CD8-positive, alpha-beta memory T cell (primary cell): ENCODE results near the gene KATNAL1. TPM values are rescaled to one million over a fixed set of nuclear protein-coding genes. Genes with fewer than 3 reads are reported as not detected.

Experiments
- CTCF ChIA-PET: fragments of 350-600 bp; sonication (Branson Sonifier 250); formaldehyde crosslinking; loops from one replicate; lab custom pipeline; 2021; ENCODE audit warnings: antibody characterized with exemption; lab: Charles Lee
- POLR2A ChIA-PET: fragments of 350-600 bp; sonication (Branson Sonifier 250); formaldehyde crosslinking; loops from one replicate; lab custom pipeline; 2021; ENCODE audit warnings: antibody characterized with exemption; lab: Charles Lee
- DNase-seq, 5 donors: peaks; one replicate each; pipeline versions ENCODE4 v3.0.0 to v3.0.0-alpha.2; 2020 to 2022; ENCODE audit warnings: mixed read lengths in 1 of 5
- H3K27ac ChIP-seq: one replicate; pipeline ENCODE4 v1.7.0; 2013; ENCODE audit warnings: low read depth, mild to moderate bottlenecking, low read length, moderate library complexity
- H3K27me3 ChIP-seq: 2 replicates; pipeline ENCODE4 v1.7.0; 2013; ENCODE audit warnings: low read length, mild to moderate bottlenecking; ENCODE audit not compliant: insufficient read depth, poor library complexity, severe bottlenecking
- H3K36me3 ChIP-seq: 2 replicates; pipeline ENCODE4 v1.7.0; 2013; ENCODE audit warnings: mild to moderate bottlenecking, low read length, moderate library complexity; ENCODE audit not compliant: insufficient read depth
- H3K4me1 ChIP-seq: 2 replicates; pipeline ENCODE4 v1.7.0; 2013; ENCODE audit warnings: mild to moderate bottlenecking, low read length, moderate library complexity; ENCODE audit not compliant: insufficient read depth
- H3K4me3 ChIP-seq: 2 replicates; pipeline ENCODE4 v1.7.0; 2013; ENCODE audit warnings: mild to moderate bottlenecking, low read length
- H3K9me3 ChIP-seq: 2 replicates; pipeline ENCODE4 v1.7.0; 2013; ENCODE audit warnings: mild to moderate bottlenecking, low read length
- H3K27ac Mint-ChIP-seq, 8 donors: one replicate each; pipeline ENCODE4 v1.8.0; 2020 to 2021; ENCODE audit warnings: mixed read lengths in 8 of 8, mild to moderate bottlenecking in 6 of 8, inconsistent platforms in 3 of 8, moderate library complexity in 3 of 8
- H3K27me3 Mint-ChIP-seq, 2 donors: one replicate each; pipeline ENCODE4 v1.8.0; 2020 to 2021; ENCODE audit warnings: mixed read lengths in 2 of 2, mild to moderate bottlenecking in 1 of 2, moderate library complexity in 1 of 2
- H3K36me3 Mint-ChIP-seq, 3 donors: one replicate each; pipeline ENCODE4 v1.8.0; 2020 to 2021; ENCODE audit warnings: mixed read lengths in 3 of 3, inconsistent platforms in 1 of 3, mild to moderate bottlenecking in 1 of 3
- H3K4me1 Mint-ChIP-seq, 3 donors: one replicate each; pipeline ENCODE4 v1.8.0; 2020 to 2021; ENCODE audit warnings: mixed read lengths in 3 of 3, inconsistent platforms in 1 of 3, mild to moderate bottlenecking in 1 of 3
- H3K4me3 Mint-ChIP-seq, 7 donors: one replicate each; pipeline ENCODE4 v1.8.0; 2020 to 2021; ENCODE audit warnings: mixed read lengths in 7 of 7, mild to moderate bottlenecking in 6 of 7, moderate library complexity in 4 of 7, inconsistent platforms in 2 of 7
- H3K9me3 Mint-ChIP-seq, 5 donors: one replicate each; pipeline ENCODE4 v1.8.0; 2020 to 2022; ENCODE audit warnings: mixed read lengths in 5 of 5, mild to moderate bottlenecking in 3 of 5, moderate library complexity in 2 of 5, inconsistent platforms in 1 of 5
- polyA plus RNA-seq: library from polyadenylated mRNA; unstranded; fragments of 300-500 nt; fragmentation: Illumina TruSeq; gene quantifications from one replicate; pipeline ENCODE4 v1.2.3, GENCODE V29; 2021
- total RNA-seq, 2 experiments: library from RNA; stranded (reverse); gene quantifications; one replicate each; pipeline ENCODE4 v1.2.3, GENCODE V29; 2021

KATNAL1 gene
- total and polyA plus RNA-seq, 3 experiments from 2014 or later: 5.6 to 16.5 (median 11.0) TPM

GRCh38 chr13:30339738-30340330, 32.5 kb upstream of the KATNAL1 start:
- CTCF ChIA-PET: no interaction called here
- H3K4me1 Mint-ChIP-seq: peaks cover 4 to 33% (median 30%) of the 10 kb centered on the region in 3 donors
- H3K27ac Mint-ChIP-seq: peak overlapping the region in 1 of 8 donors; percentile 43
- H3K36me3 ChIP-seq: no peaks in the 10 kb centered on the region
- H3K27me3 ChIP-seq: no peaks in the 10 kb centered on the region
- no peaks in the 10 kb centered on the region for H3K27me3 Mint-ChIP-seq
- peaks cover 0 to 1% (median 0%) of the 10 kb centered on the region in 5 donors for H3K9me3 Mint-ChIP-seq
- no peak overlapping the region for H3K27ac ChIP-seq
- H3K4me3 ChIP-seq: no peak overlapping the region
- DNase-seq: no peak
- POLR2A ChIA-PET: no interaction called here
- H3K9me3 ChIP-seq: no peaks in the 10 kb centered on the region
- H3K4me3 Mint-ChIP-seq: no peak overlapping the region
- H3K4me1 ChIP-seq: peaks cover 7% of the 10 kb centered on the region
- H3K36me3 Mint-ChIP-seq: peaks cover 7 to 29% (median 23%) of the 10 kb centered on the region in 3 donors

- H3K9me3 Mint-ChIP-seq: peaks cover 0 to 1% (median 0%) of the 10 kb centered on the region in 5 donors
- POLR2A ChIA-PET: no interaction called here
- no peak overlapping the region for H3K27ac Mint-ChIP-seq
- H3K27me3 ChIP-seq: no peaks in the 10 kb centered on the region
- peaks cover 6 to 36% (median 29%) of the 10 kb centered on the region in 3 donors for H3K4me1 Mint-ChIP-seq
- peaks cover 4% of the 10 kb centered on the region for H3K4me1 ChIP-seq
- H3K27me3 Mint-ChIP-seq: peaks cover 0 to 2% of the 10 kb centered on the region in 2 donors
- no peaks in the 10 kb centered on the region for H3K9me3 ChIP-seq
- CTCF ChIA-PET: no interaction called here
- H3K27ac ChIP-seq: no peak overlapping the region
- H3K4me3 ChIP-seq: no peak overlapping the region
- H3K36me3 Mint-ChIP-seq: peaks cover 7 to 29% (median 23%) of the 10 kb centered on the region in 3 donors
- no peaks in the 10 kb centered on the region for H3K36me3 ChIP-seq
- H3K4me3 Mint-ChIP-seq: no peak overlapping the region
- no peak for DNase-seq
Observed at GRCh38 chr13:30338952-30339351, 31.6 kb upstream of the KATNAL1 start.

GRCh38 chr13:30338331-30338851, 31.0 kb upstream of the KATNAL1 start:
- Histone ChIP-seq H3K4me3 (no peak overlapping the region), H3K27ac (no peak overlapping the region), H3K9me3 (no peaks in the 10 kb centered on the region), H3K36me3 (no peaks in the 10 kb centered on the region), H3K27me3 (no peaks in the 10 kb centered on the region), H3K4me1 (peaks cover 4% of the 10 kb centered on the region)
- Mint-ChIP-seq H3K27me3 (peaks cover 0 to 2% of the 10 kb centered on the region in 2 donors), H3K9me3 (peaks cover 0 to 1% (median 0%) of the 10 kb centered on the region in 5 donors), H3K36me3 (peaks cover 7 to 28% (median 23%) of the 10 kb centered on the region in 3 donors), H3K4me1 (peaks cover 6 to 33% (median 25%) of the 10 kb centered on the region in 3 donors), H3K27ac (peak overlapping the region in 2 of 8 donors; percentile 4 to 43), H3K4me3 (no peak overlapping the region)
- ChIA-PET CTCF (no interaction called here), POLR2A (no interaction called here)
- DNase-seq: no peak

DNA sequence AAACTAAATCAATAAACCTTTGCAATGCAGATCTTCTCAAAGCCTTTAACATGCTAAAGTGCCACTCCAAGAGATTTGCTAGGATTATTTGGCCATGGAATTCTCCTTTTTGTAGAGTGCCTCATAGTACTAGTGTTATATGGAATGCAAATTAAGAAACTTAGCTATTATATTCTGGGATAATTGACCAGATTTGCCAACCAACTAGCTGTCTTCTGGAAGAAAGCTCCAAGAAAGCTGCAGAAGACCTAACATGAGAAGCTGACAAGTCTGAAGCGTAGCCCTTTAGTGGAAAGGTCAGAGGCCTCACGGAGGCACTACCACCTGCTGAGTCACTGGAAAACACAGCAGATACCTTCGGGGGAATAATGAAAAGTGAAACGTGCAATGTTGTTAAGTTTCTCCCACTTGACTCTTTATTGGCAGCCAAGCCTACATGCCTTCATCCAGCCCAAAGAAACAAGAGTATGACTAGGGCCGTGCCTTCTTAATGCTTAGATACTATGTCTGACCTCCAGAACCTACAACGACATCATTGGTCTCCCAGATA, 29.8 kb upstream of the KATNAL1 start:
- ChIA-PET POLR2A (no interaction called here), CTCF (interaction anchor here (1.5 kb wide), 1 partner anchor 9 kb away, joined by 6 read pairs; no protein-coding TSS in a partner anchor)
- peaks cover 6 to 28% (median 21%) of the 10 kb centered on the region in 3 donors for H3K4me1 Mint-ChIP-seq

GRCh38 chr13:30334663-30335386, 27.5 kb upstream of the KATNAL1 start:
- Histone ChIP-seq H3K9me3 (no peaks in the 10 kb centered on the region), H3K27ac (no peak overlapping the region), H3K4me1 (peaks cover 4% of the 10 kb centered on the region), H3K36me3 (no peaks in the 10 kb centered on the region), H3K27me3 (no peaks in the 10 kb centered on the region), H3K4me3 (no peak overlapping the region)
- peaks cover 0 to 14% (median 4%) of the 10 kb centered on the region in 3 donors for H3K36me3 Mint-ChIP-seq
- no peak overlapping the region for H3K27ac Mint-ChIP-seq
- peaks cover 6 to 28% (median 21%) of the 10 kb centered on the region in 3 donors for H3K4me1 Mint-ChIP-seq
- H3K9me3 Mint-ChIP-seq: peaks cover 0 to 1% (median 0%) of the 10 kb centered on the region in 5 donors
- H3K27me3 Mint-ChIP-seq: peaks cover 0 to 2% of the 10 kb centered on the region in 2 donors
- POLR2A ChIA-PET: interaction anchor here (0.8 kb wide), 1 partner anchor 15 kb away, joined by 3 read pairs; no protein-coding TSS in a partner anchor
- peak in 2 of 5 donors; percentile 29 to 34 for DNase-seq
- H3K4me3 Mint-ChIP-seq: no peak overlapping the region
- CTCF ChIA-PET: interaction anchor here (0.8 to 1.4 kb wide), 4 partner anchors 28 to 203 kb away, joined by 3 to 4 read pairs (median 4); partner anchors contain the start of gene KATNAL1

More for the DNA sequence above, 29.8 kb upstream of the KATNAL1 start:
- Histone ChIP-seq H3K27ac (no peak overlapping the region), H3K27me3 (no peaks in the 10 kb centered on the region), H3K4me3 (no peak overlapping the region), H3K36me3 (no peaks in the 10 kb centered on the region), H3K4me1 (peaks cover 4% of the 10 kb centered on the region), H3K9me3 (no peaks in the 10 kb centered on the region)
- DNase-seq: no peak
- Mint-ChIP-seq H3K27me3 (peaks cover 0 to 2% of the 10 kb centered on the region in 2 donors), H3K4me3 (no peak overlapping the region), H3K27ac (no peak overlapping the region), H3K9me3 (peaks cover 0 to 1% (median 0%) of the 10 kb centered on the region in 5 donors), H3K36me3 (peaks cover 0 to 22% (median 16%) of the 10 kb centered on the region in 3 donors)

- H3K9me3 Mint-ChIP-seq: no peaks in the 10 kb centered on the region
- H3K27me3 ChIP-seq: no peaks in the 10 kb centered on the region
- no peak overlapping the region for H3K4me3 Mint-ChIP-seq
- H3K27ac Mint-ChIP-seq: no peak overlapping the region
- CTCF ChIA-PET: interaction anchor here (1.2 kb wide), 1 partner anchor 128 kb away, joined by 3 read pairs; no protein-coding TSS in a partner anchor
- peaks cover 4% of the 10 kb centered on the region for H3K4me1 ChIP-seq
- DNase-seq: no peak
- H3K36me3 ChIP-seq: no peaks in the 10 kb centered on the region
- no peak overlapping the region for H3K27ac ChIP-seq
- H3K27me3 Mint-ChIP-seq: peaks cover 0 to 2% of the 10 kb centered on the region in 2 donors
- H3K4me1 Mint-ChIP-seq: peaks cover 6 to 25% (median 18%) of the 10 kb centered on the region in 3 donors
- peaks cover 2 to 9% (median 5%) of the 10 kb centered on the region in 3 donors for H3K36me3 Mint-ChIP-seq
- H3K4me3 ChIP-seq: no peak overlapping the region
- POLR2A ChIA-PET: interaction anchor here (0.5 kb wide), 1 partner anchor 141 kb away, joined by 4 read pairs; no protein-coding TSS in a partner anchor
- H3K9me3 ChIP-seq: no peaks in the 10 kb centered on the region
Observed at GRCh38 chr13:30333616-30334015, 26.3 kb upstream of the KATNAL1 start.

GRCh38 chr13:30332456-30333143, 25.2 kb upstream of the KATNAL1 start:
- POLR2A ChIA-PET: interaction anchor here (0.5 kb wide), 1 partner anchor 142 kb away, joined by 4 read pairs; no protein-coding TSS in a partner anchor
- no peaks in the 10 kb centered on the region for H3K9me3 Mint-ChIP-seq
- no peak overlapping the region for H3K4me3 ChIP-seq
- H3K9me3 ChIP-seq: no peaks in the 10 kb centered on the region
- no peak for DNase-seq
- H3K4me3 Mint-ChIP-seq: no peak overlapping the region
- CTCF ChIA-PET: no interaction called here
- H3K4me1 Mint-ChIP-seq: peaks cover 6 to 20% (median 12%) of the 10 kb centered on the region in 3 donors
- peaks cover 0 to 2% of the 10 kb centered on the region in 2 donors for H3K27me3 Mint-ChIP-seq
- H3K36me3 Mint-ChIP-seq: peaks cover under 1 to 5% (median 3%) of the 10 kb centered on the region in 3 donors
- H3K4me1 ChIP-seq: peaks cover 4% of the 10 kb centered on the region
- H3K27me3 ChIP-seq: no peaks in the 10 kb centered on the region
- H3K27ac ChIP-seq: no peak overlapping the region
- no peaks in the 10 kb centered on the region for H3K36me3 ChIP-seq
- peak overlapping the region in 1 of 8 donors; percentile 87 for H3K27ac Mint-ChIP-seq
